Thyroid gland (tissue), 4 donors: ENCODE measurements around the gene REPS1. TPM values are rescaled to one million over a fixed set of nuclear protein-coding genes. Genes with fewer than 3 reads are reported as not detected.

Experiments
- DNase-seq, 2 donors: peaks; one replicate each; pipeline ENCODE4 v3.0.0-alpha.2; 2019
- H3K27ac ChIP-seq, 3 donors: fragments of 200-600 bp; sonication (generic); 1 replicate in 2 of 3; 2 replicates in 1 of 3; pipeline ENCODE4 v1.5.1; 2016 to 2019; ENCODE audit warnings: mild to moderate bottlenecking in 1 of 3, moderate library complexity in 1 of 3
- H3K27me3 ChIP-seq: fragments of 200-600 bp; sonication (generic); one replicate; pipeline ENCODE4 v1.5.1; 2019
- H3K36me3 ChIP-seq, 2 donors: fragments of 200-600 bp; sonication (generic); one replicate each; pipeline ENCODE4 v1.5.1; 2016 to 2019
- H3K4me1 ChIP-seq, 2 donors: fragments of 200-600 bp; sonication (generic); one replicate each; pipeline ENCODE4 v1.5.1; 2017 to 2019
- H3K4me3 ChIP-seq, 3 donors: fragments of 200-600 bp; sonication (generic); replicated peaks in 1 of 3; 1 replicate in 2 of 3; 2 replicates in 1 of 3; pipeline ENCODE4 v1.5.1; 2016; ENCODE audit warnings: mild to moderate bottlenecking in 1 of 3
- H3K9me3 ChIP-seq: fragments of 200-600 bp; sonication (generic); one replicate; pipeline ENCODE4 v1.5.1; 2017
- CTCF ChIP-seq, 6 experiments: fragments of 200-600 bp in 3 of 6; fragments of 450-650 bp in 3 of 6; sonication (generic) in 3 of 6; IDR thresholded peaks; one replicate each; pipeline ENCODE4 v1.5.1; 2016 to 2019; ENCODE audit warnings: antibody characterized with exemption in 6 of 6, mild to moderate bottlenecking in 2 of 6, inconsistent platforms in 1 of 6, moderate library complexity in 1 of 6
- POLR2A ChIP-seq, 2 donors: fragments of 450-650 bp; IDR thresholded peaks; one replicate each; pipeline ENCODE4 v1.6.1; 2017; ENCODE audit warnings: antibody characterized with exemption in 2 of 2, mild to moderate bottlenecking in 2 of 2, moderate library complexity in 1 of 2
- WGBS, 2 donors: methylation state at CpG; one replicate each; pipeline ENCODE4 v1.1.5; 2017; 5-methylcytosine and 5-hydroxymethylcytosine counted together
- intact Hi-C: fragments of 100-400 bp; cut with DNase I; formaldehyde crosslinking; loops from one replicate; pipeline ENCODE4 v1.15.1; 2023
- total RNA-seq, 4 donors: library from RNA; depleted of rRNA; stranded (reverse); fragments of >200 nt; gene quantifications; one replicate each; pipeline ENCODE4 v1.2.3, GENCODE V29; 2016

The REPS1 gene
- total RNA-seq, 4 donors from 2014 or later: 51.5 to 93.9 (median 66.1) TPM

GRCh38 chr6:138971601-138972000 is 16.5 kb downstream of the REPS1 start:
- no peaks in the 10 kb centered on the region for H3K9me3 ChIP-seq
- H3K27me3 ChIP-seq: no peaks in the 10 kb centered on the region
- TF ChIP-seq CTCF (IDR thresholded peaks at IDR 0.05) (no peak), POLR2A (IDR thresholded peaks at IDR 0.05) (no peak)
- H3K4me1 ChIP-seq: peaks cover 15 to 35% of the 10 kb centered on the region in 2 donors
- intact Hi-C loops: no loop called here
- H3K4me3 ChIP-seq: no peak overlapping the region
- no peaks in the 10 kb centered on the region for H3K36me3 ChIP-seq
- no peak for DNase-seq
- H3K27ac ChIP-seq: no peak overlapping the region
- WGBS, 2 donors: 89 to 90% methylated on average over 3 of the region's 3 CpGs

GRCh38 chr6:138970856-138971425 is 17.1 kb downstream of the REPS1 start:
- Histone ChIP-seq H3K36me3 (no peaks in the 10 kb centered on the region), H3K4me3 (no peak overlapping the region), H3K27me3 (no peaks in the 10 kb centered on the region), H3K9me3 (no peaks in the 10 kb centered on the region), H3K4me1 (peaks cover 15 to 35% of the 10 kb centered on the region in 2 donors), H3K27ac (no peak overlapping the region)
- intact Hi-C loops: no loop called here
- 17 to 86% methylated on average over 1 of the region's 1 CpG for WGBS, 2 donors
- TF ChIP-seq POLR2A (IDR thresholded peaks at IDR 0.05): no peak
- TF ChIP-seq CTCF (IDR thresholded peaks at IDR 0.05): no peak
- no peak for DNase-seq

- Histone ChIP-seq H3K4me3 (no peak overlapping the region), H3K4me1 (peaks cover 15 to 35% of the 10 kb centered on the region in 2 donors), H3K27me3 (no peaks in the 10 kb centered on the region), H3K36me3 (no peaks in the 10 kb centered on the region), H3K27ac (no peak overlapping the region), H3K9me3 (no peaks in the 10 kb centered on the region)
- no peak for TF ChIP-seq CTCF (IDR thresholded peaks at IDR 0.05)
- TF ChIP-seq POLR2A (IDR thresholded peaks at IDR 0.05): no peak
- DNase-seq: no peak
- intact Hi-C loops: no loop called here
- 81 to 85% methylated on average over 3 of the region's 3 CpGs for WGBS, 2 donors
These were observed 17.9 kb downstream of the REPS1 start for GRCh38 chr6:138970159-138970558.

DNA sequence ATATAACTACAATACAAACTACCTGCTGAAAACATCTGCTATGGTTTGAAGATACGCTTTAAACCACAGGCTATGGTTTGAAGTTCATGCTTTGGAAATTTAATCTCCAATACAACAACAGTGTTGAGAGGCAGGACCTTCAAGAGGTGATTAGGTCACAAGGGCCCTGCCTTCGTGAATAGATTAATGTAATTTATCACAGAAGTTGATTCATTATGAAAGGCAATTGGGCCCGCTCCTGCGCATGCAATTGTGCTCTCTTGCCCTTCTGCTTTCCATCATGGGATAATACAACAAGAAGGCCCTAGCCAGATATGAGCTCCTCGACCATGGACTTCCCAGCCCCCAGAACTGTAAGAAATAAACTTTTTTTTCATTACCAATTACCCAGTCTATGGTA is 21.2 kb downstream of the REPS1 start:
- TF ChIP-seq POLR2A (IDR thresholded peaks at IDR 0.05): no peak
- TF ChIP-seq CTCF (IDR thresholded peaks at IDR 0.05): no peak
- H3K4me1 ChIP-seq: peaks cover 10 to 16% of the 10 kb centered on the region in 2 donors
- no peak for DNase-seq
- H3K9me3 ChIP-seq: no peaks in the 10 kb centered on the region
- no peak overlapping the region for H3K27ac ChIP-seq
- WGBS, 2 donors: 92 to 94% methylated on average over 5 of the region's 5 CpGs
- no peaks in the 10 kb centered on the region for H3K27me3 ChIP-seq
- intact Hi-C loops: no loop called here
- no peak overlapping the region for H3K4me3 ChIP-seq
- no peaks in the 10 kb centered on the region for H3K36me3 ChIP-seq

GRCh38 chr6:138965971-138966370 is 22.1 kb downstream of the REPS1 start:
- no peaks in the 10 kb centered on the region for H3K36me3 ChIP-seq
- DNase-seq: no peak
- WGBS, 2 donors: 86 to 94% methylated on average over 2 of the region's 2 CpGs
- peaks cover 7% of the 10 kb centered on the region in 2 donors for H3K4me1 ChIP-seq
- H3K27me3 ChIP-seq: no peaks in the 10 kb centered on the region
- no peaks in the 10 kb centered on the region for H3K9me3 ChIP-seq
- H3K4me3 ChIP-seq: no peak overlapping the region
- H3K27ac ChIP-seq: no peak overlapping the region
- intact Hi-C loops: no loop called here
- TF ChIP-seq POLR2A (IDR thresholded peaks at IDR 0.05) (no peak), CTCF (IDR thresholded peaks at IDR 0.05) (no peak)
